Heart left ventricle (tissue), 13 donors: ENCODE measurements around the gene ANKS3.

Source experiments
- CTCF ChIP-seq, 12 donors: fragments of 200-600 bp; sonication (generic) in 4 of 12; IDR thresholded peaks; one replicate each; pipeline versions ENCODE4 v1.5.0 to v1.8.0; 2018 to 2022; ENCODE audit warnings: antibody characterized with exemption in 12 of 12, mild to moderate bottlenecking in 5 of 12
- POLR2A ChIP-seq, 2 donors: fragments of 450-650 bp; IDR thresholded peaks; one replicate each; pipeline ENCODE4 v1.6.1; 2017; ENCODE audit warnings: antibody characterized with exemption in 2 of 2, mild to moderate bottlenecking in 2 of 2, moderate library complexity in 2 of 2
- donor health status: ischemic (EF 13 %, LVEDD 7.1; RV severe dilation, severe dysfunction).
- donor health status: DM: no; HTN: yes; CAD: no.
- donor health status: DM: no; HTN: no; CAD: no.
- donor health status: ischemic (EF 25% LVEDD 6.9; RV normal size, moderate dysfunction).
- donor health status: ischemic (EF 25% LVEDD 5.7; RV mildly dilated, moderate dysfunction).
- donor health status: ischemic (EF 35%, LVEDD 5.7; RV mildly dilated, moderate dysfunction).
- donor health status: nonischemic (EF 11% LVEDD 7.7; RV severe dilation, severe dysfunction).
- donor health status: DM: yes; HTN: yes; CAD: no.
- donor health status: PGD.
- donor health status: ischemic (EF 29% LVEDD 5.4; RV normal size, mild dysfunction).
- donor health status: nonischemic (EF 23%, LVEDD 6.1; RV moderate dilation, normal function).

GRCh38 chr16:4667203-4667963 is 66.7 kb downstream of the ANKS3 start:
- no peak for TF ChIP-seq POLR2A (IDR thresholded peaks at IDR 0.05)
- no peak for TF ChIP-seq CTCF (IDR thresholded peaks at IDR 0.05)
